CD14-positive monocyte (primary cell): Measurements from ENCODE around the gene RPS6KA6. TPM values are rescaled to one million over a fixed set of nuclear protein-coding genes. Genes with fewer than 3 reads are reported as not detected.

ENCODE experiments used
- DNase-seq, 3 donors: peaks; one replicate each; pipeline ENCODE4 v3.0.0-alpha.2; 2011 to 2022
- H2AFZ ChIP-seq: 2 replicates; pipeline ENCODE4 v1.6.0; 2012; ENCODE audit warnings: mild to moderate bottlenecking, low read depth, low read length, inconsistent platforms; ENCODE audit not compliant: insufficient read depth, poor library complexity, severe bottlenecking
- H3K27ac ChIP-seq, 2 donors: 1 replicate in 1 of 2; 2 replicates in 1 of 2; pipeline ENCODE4 v1.5.1; 2012 to 2013; ENCODE audit warnings: low read length in 2 of 2, control low read depth in 1 of 2, inconsistent platforms in 1 of 2, low read depth in 1 of 2, mild to moderate bottlenecking in 1 of 2
- H3K27me3 ChIP-seq, 2 donors: one replicate each; pipeline versions ENCODE4 v1.6.0 to v1.6.1; 2011 to 2013; ENCODE audit warnings: low read length in 2 of 2; ENCODE audit not compliant: control insufficient read depth in 2 of 2, insufficient read depth in 2 of 2
- H3K36me3 ChIP-seq, 2 donors: replicated peaks in 1 of 2; 1 replicate in 1 of 2; 2 replicates in 1 of 2; pipeline versions ENCODE4 v1.5.1 to v1.6.1; 2012 to 2013; ENCODE audit warnings: low read length in 2 of 2, control low read depth in 1 of 2, inconsistent platforms in 1 of 2, mild to moderate bottlenecking in 1 of 2; ENCODE audit not compliant: insufficient read depth in 2 of 2, control insufficient read depth in 1 of 2
- H3K4me1 ChIP-seq, 2 donors: 1 replicate in 1 of 2; 2 replicates in 1 of 2; pipeline versions ENCODE4 v1.5.1 to v1.6.1; 2012 to 2013; ENCODE audit warnings: low read length in 2 of 2, control low read depth in 1 of 2, inconsistent platforms in 1 of 2, mild to moderate bottlenecking in 1 of 2, moderate library complexity in 1 of 2; ENCODE audit not compliant: insufficient read depth in 2 of 2, control insufficient read depth in 1 of 2
- H3K4me2 ChIP-seq: replicated peaks from 2 replicates; pipeline ENCODE3; 2012; ENCODE audit warnings: low read length, moderate library complexity, mild to moderate bottlenecking; ENCODE audit not compliant: poor library complexity, severe bottlenecking; ENCODE audit errors: extremely low read depth
- H3K4me3 ChIP-seq, 3 experiments: fragments of 200-600 bp in 1 of 3; sonication (generic) in 1 of 3; replicated peaks in 1 of 3; 1 replicate in 2 of 3; 2 replicates in 1 of 3; pipeline ENCODE4 v1.5.1; 2011 to 2013; ENCODE audit warnings: low read length in 3 of 3, mild to moderate bottlenecking in 3 of 3, control low read depth in 2 of 3, low read depth in 2 of 3, inconsistent platforms in 1 of 3, moderate library complexity in 1 of 3
- H3K79me2 ChIP-seq: 2 replicates; pipeline ENCODE4 v1.6.0; 2012; ENCODE audit warnings: mild to moderate bottlenecking, control low read depth, inconsistent platforms, low read length, moderate library complexity; ENCODE audit not compliant: insufficient read depth
- H3K9ac ChIP-seq: 2 replicates; pipeline ENCODE4 v1.6.0; 2017; ENCODE audit warnings: low read length, mild to moderate bottlenecking; ENCODE audit not compliant: insufficient read depth, poor library complexity, severe bottlenecking
- H3K9me3 ChIP-seq, 2 donors: replicated peaks in 1 of 2; 1 replicate in 1 of 2; 2 replicates in 1 of 2; pipeline versions ENCODE4 v1.5.1 to v1.6.1; 2012 to 2013; ENCODE audit warnings: low read length in 2 of 2, control low read depth in 1 of 2; ENCODE audit not compliant: control insufficient read depth in 1 of 2, insufficient read depth in 1 of 2
- H4K20me1 ChIP-seq: 2 replicates; pipeline ENCODE4 v1.6.0; 2012; ENCODE audit warnings: mild to moderate bottlenecking, low read length, control low read depth, moderate library complexity; ENCODE audit not compliant: insufficient read depth
- H3K27ac Mint-ChIP-seq, 7 donors: one replicate each; pipeline ENCODE4 v1.8.0; 2020; ENCODE audit warnings: mild to moderate bottlenecking in 7 of 7, mixed read lengths in 7 of 7, moderate library complexity in 6 of 7, inconsistent platforms in 2 of 7
- H3K27me3 Mint-ChIP-seq, 3 donors: one replicate each; pipeline ENCODE4 v1.8.0; 2021 to 2022; ENCODE audit warnings: low read depth in 3 of 3, mild to moderate bottlenecking in 3 of 3, mixed read lengths in 3 of 3, moderate library complexity in 3 of 3, inconsistent platforms in 1 of 3
- H3K36me3 Mint-ChIP-seq, 2 donors: one replicate each; pipeline ENCODE4 v1.8.0; 2020; ENCODE audit warnings: mixed read lengths in 2 of 2, inconsistent platforms in 1 of 2, mild to moderate bottlenecking in 1 of 2
- H3K4me1 Mint-ChIP-seq: one replicate; pipeline ENCODE4 v1.8.0; 2020; ENCODE audit warnings: mild to moderate bottlenecking, mixed read lengths
- H3K4me3 Mint-ChIP-seq, 2 donors: one replicate each; pipeline ENCODE4 v1.8.0; 2020; ENCODE audit warnings: mild to moderate bottlenecking in 2 of 2, mixed read lengths in 2 of 2, moderate library complexity in 1 of 2
- H3K9me3 Mint-ChIP-seq, 7 donors: one replicate each; pipeline ENCODE4 v1.8.0; 2020 to 2022; ENCODE audit warnings: mixed read lengths in 7 of 7, mild to moderate bottlenecking in 6 of 7, moderate library complexity in 6 of 7, inconsistent platforms in 2 of 7
- CTCF ChIP-seq: fragments of 200-600 bp; IDR thresholded peaks from one replicate; pipeline ENCODE4 v1.8.0; 2022; ENCODE audit warnings: antibody characterized with exemption, mild to moderate bottlenecking
- WGBS: methylation state at CpG from one replicate; pipeline ENCODE4 v1.1.5; 2013; ENCODE audit warnings: missing lambda C conversion rate; ENCODE audit not compliant: insufficient coverage; 5-methylcytosine and 5-hydroxymethylcytosine counted together
- intact Hi-C, 2 donors: fragments of 100-400 bp; cut with micrococcal nuclease; formaldehyde crosslinking; loops; one replicate each; pipeline versions ENCODE4 v1.15.0 to v1.15.1; 2023
- polyA minus RNA-seq: library from RNA; depleted of rRNA, polyadenylated mRNA; stranded (reverse); fragments of >200 nt; gene quantifications from 2 replicates; pipeline ENCODE4 v1.2.3, GENCODE V29; 2012
- polyA plus RNA-seq, 3 donors: library from polyadenylated mRNA; depleted of rRNA in 1 of 3; unstranded in 2 of 3; stranded (reverse) in 1 of 3; fragments of 300-500 nt in 2 of 3; fragments of >200 nt in 1 of 3; fragmentation: Illumina TruSeq in 2 of 3; gene quantifications; 1 replicate in 2 of 3; 2 replicates in 1 of 3; pipeline ENCODE4 v1.2.3, GENCODE V29; 2012 to 2021
- total RNA-seq, 12 experiments: library from RNA in 1 of 12; stranded (reverse) in 1 of 12; fragments of 120-200 nt in 1 of 12; gene quantifications; one replicate each; pipeline ENCODE4 v1.2.4 and lab custom pipeline; 2013 to 2026; ENCODE audit warnings: mixed read lengths in 6 of 12, inconsistent platforms in 1 of 12

Gene RPS6KA6
- under 0.01 TPM for total RNA-seq (2013)
- polyA plus RNA-seq: not detected
- not detected in 2 replicates for polyA minus RNA-seq
- 0.13 to 4.3 (median 0.33) reads per million in 11 experiments for total RNA-seq (lab: John Stamatoyannopoulos, UW)

DNA sequence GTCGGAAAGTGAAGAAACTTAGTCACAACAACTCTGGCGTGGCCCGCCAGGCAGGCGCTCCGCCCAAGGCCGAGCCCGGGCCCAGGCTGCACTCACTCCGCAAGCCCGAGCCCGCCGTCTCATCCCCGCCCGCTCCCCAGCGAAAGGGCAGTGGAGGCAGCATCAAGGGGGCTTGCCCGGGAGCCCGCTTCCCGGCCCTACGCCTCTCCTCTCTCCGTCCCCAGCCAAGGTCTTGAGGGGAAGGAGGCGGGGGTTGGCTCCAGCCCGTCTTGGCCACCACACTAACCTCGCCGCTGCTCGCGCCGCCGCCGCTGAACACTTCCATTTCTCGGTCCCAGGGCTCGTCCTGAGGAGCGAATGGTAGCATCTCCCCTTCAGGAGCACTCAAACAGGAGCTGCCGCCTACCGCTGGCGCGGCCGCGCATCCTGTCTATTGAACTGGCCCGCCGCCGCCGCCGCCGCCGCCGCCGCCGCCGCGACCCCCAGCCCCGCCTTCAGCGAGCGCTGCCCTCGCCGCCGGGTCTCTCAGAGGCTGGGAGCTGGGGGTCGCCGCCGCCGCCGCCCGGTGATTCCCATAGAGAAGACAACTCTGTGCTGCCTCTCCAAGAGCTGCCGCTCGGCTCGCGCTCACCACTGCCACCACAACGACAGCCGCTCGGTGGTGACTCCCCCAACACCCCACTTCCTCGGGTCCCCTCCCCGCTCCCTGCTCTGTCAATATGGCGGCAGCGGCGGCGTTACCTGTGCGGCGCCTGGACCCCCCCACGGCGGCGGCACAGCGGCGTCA is at the start of gene RPS6KA6:
Gene RPS6KA6, minus strand, starts transcription at position 667 of the 787 bp plus-strand sequence. Its CDS starts 300 bp downstream, at position 367.
- TF ChIP-seq CTCF: no peak
- Histone ChIP-seq H3K27ac (no peak within 1 kb of the TSS), H3K4me3 (peak within 1 kb of the TSS; percentile 33 to 66 (median 47)), H3K4me1 (peaks cover 0 to 4% of the 10 kb centered on the region in 2 donors), H3K4me2 (peak within 1 kb of the TSS; percentile 76), H3K79me2 (no peaks in the 10 kb centered on the region), H4K20me1 (no peaks in the 10 kb centered on the region), H2AFZ (peak within 1 kb of the TSS; percentile 67), H3K27me3 (peaks cover 18 to 33% of the 10 kb centered on the region in 2 donors), H3K9ac (peak within 1 kb of the TSS; percentile 36), H3K36me3 (no peaks in the 10 kb centered on the region), H3K9me3 (no peaks in the 10 kb centered on the region)
- Mint-ChIP-seq H3K4me1 (peaks cover 10% of the 10 kb centered on the region), H3K27ac (no peak within 1 kb of the TSS), H3K9me3 (peaks cover 0 to 14% (median 9%) of the 10 kb centered on the region in 7 donors), H3K27me3 (peaks cover 14 to 44% (median 33%) of the 10 kb centered on the region in 3 donors), H3K36me3 (no peaks in the 10 kb centered on the region), H3K4me3 (peak within 1 kb of the TSS; percentile 80 to 89)
- 0% methylated on average over 26 of the region's 81 CpGs for WGBS
- intact Hi-C loops: no loop called here
- peak in 2 of 3 donors; percentile 1 to 13 for DNase-seq

DNA sequence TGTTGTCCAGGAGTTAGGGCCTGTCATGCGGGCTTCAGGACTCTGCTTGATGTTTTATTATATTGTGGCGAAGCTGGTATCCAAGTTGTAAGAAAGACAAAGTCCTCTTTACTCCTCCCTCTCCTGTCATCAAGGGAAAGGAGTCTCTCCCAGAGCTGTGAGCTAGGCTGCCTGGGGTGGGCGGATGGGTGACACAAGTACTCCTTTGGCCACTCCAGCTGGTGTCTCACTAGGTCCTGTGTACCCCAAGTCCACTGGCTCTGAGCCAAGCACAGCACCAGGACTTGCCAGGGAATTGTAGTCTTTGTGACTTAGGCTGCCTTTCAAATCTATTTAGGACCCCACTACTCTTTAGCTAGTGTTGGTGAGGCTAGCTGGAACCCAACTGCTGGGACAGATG is 36.7 kb upstream of the RPS6KA6 start:
- DNase-seq: no peak
- no peaks in the 10 kb centered on the region for H3K27me3 ChIP-seq
- Mint-ChIP-seq H3K4me1 (no peaks in the 10 kb centered on the region), H3K9me3 (peaks cover 0 to 3% (median 0%) of the 10 kb centered on the region in 7 donors), H3K36me3 (no peaks in the 10 kb centered on the region), H3K27me3 (no peaks in the 10 kb centered on the region), H3K27ac (no peak overlapping the region), H3K4me3 (no peak overlapping the region)
- no peak overlapping the region for H2AFZ ChIP-seq
- no peak overlapping the region for H3K4me2 ChIP-seq
- H3K4me3 ChIP-seq: no peak overlapping the region
- intact Hi-C loops: no loop called here
- no peaks in the 10 kb centered on the region for H3K4me1 ChIP-seq
- WGBS: no CpG with 5 or more reads among the region's 3 CpGs
- H3K9me3 ChIP-seq: no peaks in the 10 kb centered on the region
- H3K27ac ChIP-seq: no peak overlapping the region
- H3K79me2 ChIP-seq: no peaks in the 10 kb centered on the region
- no peaks in the 10 kb centered on the region for H3K36me3 ChIP-seq
- H3K9ac ChIP-seq: no peak overlapping the region
- H4K20me1 ChIP-seq: no peaks in the 10 kb centered on the region
- TF ChIP-seq CTCF: no peak
